ENCODE results near the gene ADCY3.

- TF ChIP-seq EZH2 (IDR thresholded peaks at IDR 0.05): no peak
- no peak for TF ChIP-seq POLR2A (IDR thresholded peaks at IDR 0.05; ENCODE audit: borderline replicate concordance, extremely low read depth, insufficient read depth, insufficient read length)
- TF ChIP-seq ZNF274 (IDR thresholded peaks at IDR 0.05; ENCODE audit: low read depth, low read length): no peak
- TF ChIP-seq CTCF (IDR thresholded peaks at IDR 0.05 in 2 of 3, conservative IDR thresholded peaks at IDR 0.05 in 1 of 3; ENCODE audit: borderline replicate concordance in 1 of 3, insufficient read depth in 1 of 3, low read depth in 2 of 3, low read length in 2 of 3): no peak
- TF ChIP-seq REST (IDR thresholded peaks at IDR 0.05; ENCODE audit: low read depth): no peak
- TF ChIP-seq ATF3 (IDR thresholded peaks at IDR 0.05): no peak
Observed at GRCh38 chr2:24853996-24854395, 66.0 kb downstream of the ADCY3 start.

All from HCT116 (cell line).